Stimulated activated naive B cell treated with anti-CD40 and anti-IgM and Interleukin-4, amounts not matched to agents 10 μg/mL and 1 μg/mL and 100 μg/mL, for 72 hours (primary cell): Measurements from ENCODE around the gene PSTPIP2.

Experiments
- ATAC-seq, 2 donors: fragments of 150-1000 bp; cut with Tn5 transposase; replicated peaks; 2 replicates each; pipeline ENCODE4 v1.10.0; 2021; ENCODE audit warnings: moderate library complexity in 1 of 2
- DNase-seq: peaks from one replicate; pipeline ENCODE4 v3.0.0; 2021
- H3K27ac Mint-ChIP-seq: one replicate; pipeline ENCODE4 v1.8.0; 2022; ENCODE audit warnings: mild to moderate bottlenecking, mixed read lengths
- H3K27me3 Mint-ChIP-seq, 2 donors: one replicate each; pipeline ENCODE4 v1.8.0; 2022; ENCODE audit warnings: mixed read lengths in 2 of 2
- H3K36me3 Mint-ChIP-seq, 2 donors: one replicate each; pipeline ENCODE4 v1.8.0; 2022; ENCODE audit warnings: mixed read lengths in 2 of 2, mild to moderate bottlenecking in 1 of 2
- H3K4me1 Mint-ChIP-seq, 2 donors: one replicate each; pipeline ENCODE4 v1.8.0; 2022; ENCODE audit warnings: mixed read lengths in 2 of 2, mild to moderate bottlenecking in 1 of 2
- H3K4me3 Mint-ChIP-seq, 2 donors: one replicate each; pipeline ENCODE4 v1.8.0; 2022; ENCODE audit warnings: mild to moderate bottlenecking in 2 of 2, mixed read lengths in 2 of 2, moderate library complexity in 1 of 2
- H3K9me3 Mint-ChIP-seq, 2 donors: one replicate each; pipeline ENCODE4 v1.8.0; 2022; ENCODE audit warnings: mixed read lengths in 2 of 2, mild to moderate bottlenecking in 1 of 2

The PSTPIP2 gene

GRCh38 chr18:45935591-45936335, 136.3 kb downstream of the PSTPIP2 start:
- ATAC-seq (no peak), DNase-seq (no peak)
- H3K27ac Mint-ChIP-seq: no peak overlapping the region
- H3K36me3 Mint-ChIP-seq: peaks cover 38 to 41% of the 10 kb centered on the region in 2 donors
- peaks cover 7 to 12% of the 10 kb centered on the region in 2 donors for H3K4me1 Mint-ChIP-seq
- H3K9me3 Mint-ChIP-seq: no peaks in the 10 kb centered on the region
- no peak overlapping the region for H3K4me3 Mint-ChIP-seq
- no peaks in the 10 kb centered on the region for H3K27me3 Mint-ChIP-seq
